Esophagus (tissue), 2 donors: ENCODE results near the gene PRX. TPM values are rescaled to one million over a fixed set of nuclear protein-coding genes. Genes with fewer than 3 reads are reported as not detected.
A peak's percentile ranks its signal among the peaks of the same experiment; 100 is the strongest.
"Not testable (repeated sequence)": the region's sequence is repeated elsewhere in the genome, so short reads cannot be mapped to it uniquely, and the experiment has no call there.

Source experiments
- H3K27ac ChIP-seq, 2 donors: one replicate each; pipeline ENCODE4 v1.5.1; 2013; ENCODE audit warnings: low read depth in 2 of 2, mild to moderate bottlenecking in 2 of 2, inconsistent platforms in 1 of 2, low read length in 1 of 2, moderate library complexity in 1 of 2
- H3K27me3 ChIP-seq, 2 donors: one replicate each; pipeline ENCODE4 v1.6.1; 2013; ENCODE audit warnings: low read length in 2 of 2, control low read depth in 1 of 2, mild to moderate bottlenecking in 1 of 2; ENCODE audit not compliant: insufficient read depth in 2 of 2, control insufficient read depth in 1 of 2
- H3K36me3 ChIP-seq, 2 donors: one replicate each; pipeline ENCODE4 v1.6.1; 2013; ENCODE audit warnings: low read length in 1 of 2; ENCODE audit not compliant: control insufficient read depth in 2 of 2, insufficient read depth in 2 of 2
- H3K4me1 ChIP-seq, 2 donors: one replicate each; pipeline ENCODE4 v1.6.1; 2013; ENCODE audit warnings: low read length in 1 of 2; ENCODE audit not compliant: control insufficient read depth in 2 of 2, insufficient read depth in 2 of 2
- H3K4me3 ChIP-seq, 2 donors: one replicate each; pipeline ENCODE4 v1.5.1; 2013; ENCODE audit warnings: low read length in 2 of 2, mild to moderate bottlenecking in 2 of 2, low read depth in 1 of 2, moderate library complexity in 1 of 2
- H3K9me3 ChIP-seq, 2 donors: one replicate each; pipeline ENCODE4 v1.6.1; 2013; ENCODE audit warnings: mild to moderate bottlenecking in 2 of 2, low read depth in 1 of 2, low read length in 1 of 2, moderate library complexity in 1 of 2; ENCODE audit not compliant: control insufficient read depth in 2 of 2, insufficient read depth in 1 of 2
- WGBS, 2 donors: extraction: QIAGEN DNeasy Blood & Tissue Kit; methylation state at CpG; one replicate each; pipeline ENCODE4 v1.1.7; 2013; 5-methylcytosine and 5-hydroxymethylcytosine counted together
- polyA plus RNA-seq, 2 donors: library from polyadenylated mRNA; stranded (reverse); fragments of 200-250 nt; gene quantifications; one replicate each; pipeline ENCODE4 v1.2.3, GENCODE V29; 2013
- donor health status: healthy with polysubstance abuse.
- donor health status: Bipolar disorder and iron deficiency.

PRX gene
- polyA plus RNA-seq, 2 donors: 1.0 to 1.1 TPM

DNA sequence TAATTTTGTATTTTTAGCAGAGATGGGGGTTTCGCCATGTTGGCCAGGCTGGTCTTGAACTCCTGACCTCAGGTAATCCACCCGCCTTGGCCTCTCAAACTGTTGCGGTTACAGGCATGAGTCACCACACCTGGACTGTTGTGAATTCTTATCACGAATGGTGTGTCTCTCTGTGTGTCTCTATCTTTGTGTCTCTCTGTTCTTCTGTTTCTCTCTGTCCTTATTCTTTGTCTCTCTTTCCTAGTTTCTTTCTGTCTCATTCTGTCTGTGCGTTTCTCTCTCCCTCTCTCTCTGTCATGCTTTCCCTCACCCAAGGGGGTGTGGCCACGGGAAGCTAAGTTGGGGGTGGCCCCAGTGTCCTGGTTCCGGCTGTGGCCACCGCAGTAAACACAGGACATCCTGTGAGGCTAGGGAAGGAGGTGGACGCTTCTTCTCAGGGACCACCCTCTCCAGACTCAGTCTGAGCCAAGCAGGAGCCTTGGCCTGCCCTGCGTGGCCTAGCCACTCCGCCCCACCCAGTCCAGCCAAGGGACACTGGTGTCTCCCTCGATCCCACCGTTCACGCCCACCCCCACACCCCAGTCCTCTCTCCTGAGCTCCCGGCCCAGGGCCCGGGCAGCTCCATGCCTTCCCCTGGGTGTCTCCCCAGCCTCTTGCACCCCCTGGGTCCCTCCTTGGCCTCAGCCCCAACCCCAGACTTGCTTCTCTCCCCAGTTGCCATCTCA, 3.9 kb upstream of the PRX start:
- Histone ChIP-seq H3K4me1 (peaks cover 0 to 3% of the 10 kb centered on the region in 2 donors), H3K27ac (peak overlapping the region; percentile 42 to 47), H3K4me3 (no peak overlapping the region), H3K9me3 (no peaks in the 10 kb centered on the region), H3K36me3 (no peaks in the 10 kb centered on the region), H3K27me3 (no peaks in the 10 kb centered on the region)
- WGBS, 2 donors: 47 to 49% methylated on average over 15 to 16 of the region's 16 CpGs

DNA sequence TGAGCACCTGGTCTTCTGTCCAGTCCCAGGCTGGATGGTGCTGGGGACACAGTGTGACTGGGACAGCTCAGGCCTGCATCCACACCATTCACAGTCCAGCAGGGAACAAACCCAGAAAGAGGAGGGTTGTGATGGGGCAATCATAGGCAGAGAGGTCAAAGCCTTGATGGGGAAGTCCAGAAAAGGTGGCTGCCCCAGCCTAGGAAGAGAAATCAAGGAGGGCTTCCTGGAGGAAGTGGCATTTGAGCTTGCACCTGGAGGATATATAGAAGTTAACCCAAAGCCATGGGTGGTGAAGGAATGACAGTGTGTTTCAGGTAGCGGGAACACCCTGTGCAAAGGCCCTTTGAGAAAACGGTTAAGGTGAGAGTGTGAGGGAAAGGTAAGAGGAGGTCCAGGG, 2.6 kb upstream of the PRX start:
- no peaks in the 10 kb centered on the region for H3K36me3 ChIP-seq
- no peak overlapping the region for H3K4me3 ChIP-seq
- H3K27me3 ChIP-seq: no peaks in the 10 kb centered on the region
- H3K27ac ChIP-seq: no peak overlapping the region
- H3K4me1 ChIP-seq: peaks cover 0 to 3% of the 10 kb centered on the region in 2 donors
- 91 to 97% methylated on average over 2 of the region's 2 CpGs for WGBS, 2 donors
- no peaks in the 10 kb centered on the region for H3K9me3 ChIP-seq

DNA sequence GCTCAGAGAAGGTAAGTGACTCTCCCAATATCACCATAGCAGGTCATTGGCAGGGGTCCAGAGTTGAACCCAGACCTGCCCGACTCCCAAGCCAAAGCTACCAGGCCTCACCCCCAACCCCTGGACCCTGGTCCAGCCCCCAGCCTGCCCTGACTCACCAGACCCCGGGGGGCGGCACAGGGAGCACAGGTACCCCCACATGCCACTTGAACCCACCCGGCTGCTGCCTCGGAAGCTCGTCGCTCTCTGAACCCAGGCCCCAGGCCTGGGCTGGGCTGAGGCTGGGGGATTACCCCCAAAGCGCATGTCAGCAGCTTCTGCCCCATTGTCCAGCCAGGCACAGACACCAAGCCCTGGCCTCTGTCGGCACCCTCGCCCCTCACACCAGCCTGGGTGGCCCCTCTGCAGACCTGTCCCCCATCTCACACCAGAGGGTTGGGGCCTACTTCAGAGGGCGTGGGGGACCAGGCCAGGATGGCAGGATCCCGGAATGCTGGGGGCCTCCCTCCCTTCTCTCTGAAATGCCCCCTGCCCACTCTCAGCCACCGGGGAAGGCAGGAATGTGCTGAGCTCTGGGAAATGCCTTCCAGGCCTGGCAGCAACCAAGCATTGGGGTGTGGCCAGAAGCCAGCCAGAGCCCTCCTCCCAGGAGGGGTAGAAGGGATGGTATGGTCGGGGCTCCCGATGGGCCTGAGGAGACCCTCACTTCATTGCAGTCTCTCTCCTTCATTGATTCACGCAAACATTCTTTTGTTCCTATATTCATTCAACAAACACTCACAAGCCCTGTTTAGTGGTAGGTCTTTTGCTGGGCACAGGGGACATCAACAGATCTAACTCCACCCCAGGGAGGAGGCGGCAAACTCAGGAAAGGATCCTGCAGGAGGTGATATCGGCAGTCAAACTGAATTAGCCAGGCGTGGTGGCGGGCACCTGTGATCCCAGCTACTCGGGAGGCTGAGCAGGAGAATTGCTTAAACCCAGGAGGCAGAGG, 1.7 kb upstream of the PRX start:
- WGBS, 2 donors: 76 to 80% methylated on average over 21 of the region's 21 CpGs
- no peaks in the 10 kb centered on the region for H3K36me3 ChIP-seq
- H3K4me1 ChIP-seq: peaks cover 0 to 3% of the 10 kb centered on the region in 2 donors
- H3K27ac ChIP-seq: no peak overlapping the region
- H3K4me3 ChIP-seq: no peak overlapping the region
- H3K27me3 ChIP-seq: no peaks in the 10 kb centered on the region
- no peaks in the 10 kb centered on the region for H3K9me3 ChIP-seq

DNA sequence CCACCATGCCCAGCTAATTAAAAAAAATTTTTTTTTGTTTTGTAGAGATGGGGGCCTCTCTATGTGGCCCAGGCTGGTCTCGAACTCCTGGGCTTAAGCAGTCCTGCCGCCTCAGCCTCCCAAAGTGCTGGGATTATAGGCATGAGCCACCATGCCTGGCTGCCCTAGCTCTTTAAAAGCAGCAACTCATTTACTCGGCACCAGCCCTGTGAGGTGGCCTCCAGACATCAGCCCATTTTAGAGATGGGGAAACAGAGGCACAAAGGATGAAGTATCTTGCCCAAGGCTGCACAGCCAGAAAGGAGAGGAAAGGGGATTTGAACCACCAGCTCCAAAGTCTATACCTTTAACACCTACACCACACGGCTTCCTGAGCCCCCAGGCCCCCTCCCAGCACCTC, 312 bp downstream of the PRX start:
- H3K4me1 ChIP-seq: peaks cover 0 to 3% of the 10 kb centered on the region in 2 donors
- no peaks in the 10 kb centered on the region for H3K27me3 ChIP-seq
- H3K9me3 ChIP-seq: no peaks in the 10 kb centered on the region
- no peak overlapping the region for H3K27ac ChIP-seq
- no peak overlapping the region for H3K4me3 ChIP-seq
- no peaks in the 10 kb centered on the region for H3K36me3 ChIP-seq
- 74 to 78% methylated on average over 4 of the region's 4 CpGs for WGBS, 2 donors

DNA sequence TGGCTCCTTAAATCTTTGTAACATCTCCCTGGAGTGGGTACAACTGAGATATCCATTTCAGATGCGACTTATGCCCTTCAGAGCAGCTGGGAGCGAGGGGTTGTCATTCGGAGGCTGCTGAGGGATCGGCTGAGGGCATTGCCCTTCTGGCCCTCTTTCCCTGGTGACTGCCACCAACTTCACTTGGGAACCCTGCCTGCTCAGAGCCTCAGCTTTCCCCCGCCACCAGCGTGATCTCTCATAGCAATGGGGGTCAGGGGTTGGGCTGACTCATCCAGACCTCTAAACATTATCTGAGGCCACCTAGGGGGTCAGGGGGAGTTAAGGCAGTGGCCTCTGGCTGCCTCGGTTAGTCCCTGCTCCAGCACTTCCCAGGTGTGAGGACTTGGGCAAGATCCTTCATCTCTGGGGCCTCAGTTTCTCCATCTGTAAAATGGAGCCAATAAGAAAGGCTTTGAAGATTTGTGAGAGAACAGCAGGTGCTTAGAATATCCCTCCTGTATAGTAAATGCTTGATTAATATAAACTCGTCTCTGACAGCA, 1.1 kb downstream of the PRX start:
- Histone ChIP-seq H3K36me3 (no peaks in the 10 kb centered on the region), H3K9me3 (no peaks in the 10 kb centered on the region), H3K27me3 (no peaks in the 10 kb centered on the region), H3K4me1 (peaks cover 0 to 3% of the 10 kb centered on the region in 2 donors), H3K4me3 (no peak overlapping the region), H3K27ac (peak overlapping the region in 1 of 2 donors; percentile 13)
- WGBS, 2 donors: 78% methylated on average over 8 of the region's 8 CpGs

DNA sequence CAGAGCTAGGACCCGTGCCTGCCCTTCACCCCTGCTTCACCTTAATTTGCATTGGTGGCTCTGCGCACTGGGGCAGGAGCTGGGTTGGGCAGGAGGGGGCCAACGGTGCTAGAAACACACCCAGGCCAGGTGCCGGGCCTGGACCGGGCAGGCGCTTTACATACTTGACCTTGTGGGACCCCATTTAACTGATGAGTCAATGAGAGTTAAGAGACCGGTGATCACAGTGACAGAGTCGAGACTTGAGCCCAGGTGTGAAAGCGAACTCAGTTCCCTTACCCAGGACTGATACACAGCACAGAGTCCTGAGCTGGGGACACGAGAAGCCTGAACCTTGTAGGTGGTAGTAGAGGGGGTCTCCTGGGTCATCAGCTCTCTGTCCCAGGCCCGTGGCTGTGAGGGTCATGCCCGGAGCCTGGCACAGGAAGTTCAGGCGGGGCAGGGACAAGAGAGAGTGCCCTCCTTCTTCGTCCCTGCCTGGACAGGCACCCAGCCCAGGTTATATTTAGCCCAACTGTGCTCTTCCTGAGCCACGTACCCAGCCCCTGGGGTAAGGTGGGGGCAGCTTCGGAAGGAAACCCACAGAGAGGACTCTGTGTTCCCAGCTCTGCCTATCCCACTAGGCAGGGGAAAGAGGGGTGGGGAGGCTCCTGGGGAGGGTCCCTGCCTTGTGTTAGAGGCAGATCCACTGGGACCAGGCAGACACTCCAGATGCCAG, 1.9 kb downstream of the PRX start:
- Histone ChIP-seq H3K27ac (peak overlapping the region in 1 of 2 donors; percentile 34), H3K9me3 (no peaks in the 10 kb centered on the region), H3K4me3 (no peak overlapping the region), H3K4me1 (peaks cover 0 to 3% of the 10 kb centered on the region in 2 donors), H3K36me3 (no peaks in the 10 kb centered on the region), H3K27me3 (no peaks in the 10 kb centered on the region)
- WGBS, 2 donors: 46 to 49% methylated on average over 16 of the region's 16 CpGs

DNA sequence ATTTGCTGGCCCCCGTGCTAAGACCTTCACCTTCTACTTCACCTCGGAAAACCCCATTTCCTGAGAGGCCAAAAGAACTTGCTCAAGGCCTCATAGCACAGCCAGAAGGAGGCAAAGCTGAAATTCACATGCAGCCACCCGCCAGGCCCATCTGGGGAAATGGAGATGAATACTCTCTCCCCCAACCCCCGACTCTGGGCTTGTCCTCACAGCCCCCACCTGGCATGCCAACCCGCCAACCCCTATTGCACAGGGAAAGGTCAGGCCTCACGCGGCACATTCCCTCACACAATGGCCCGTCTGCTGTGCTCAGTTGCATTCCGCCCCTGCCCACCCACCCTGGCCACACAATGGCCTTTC, 3.2 kb downstream of the PRX start:
- 72 to 74% methylated on average over 9 of the region's 9 CpGs for WGBS, 2 donors
- H3K36me3 ChIP-seq: no peaks in the 10 kb centered on the region
- peaks cover 0 to 4% of the 10 kb centered on the region in 2 donors for H3K4me1 ChIP-seq
- no peaks in the 10 kb centered on the region for H3K9me3 ChIP-seq
- H3K4me3 ChIP-seq: no peak overlapping the region
- no peak overlapping the region for H3K27ac ChIP-seq
- no peaks in the 10 kb centered on the region for H3K27me3 ChIP-seq

DNA sequence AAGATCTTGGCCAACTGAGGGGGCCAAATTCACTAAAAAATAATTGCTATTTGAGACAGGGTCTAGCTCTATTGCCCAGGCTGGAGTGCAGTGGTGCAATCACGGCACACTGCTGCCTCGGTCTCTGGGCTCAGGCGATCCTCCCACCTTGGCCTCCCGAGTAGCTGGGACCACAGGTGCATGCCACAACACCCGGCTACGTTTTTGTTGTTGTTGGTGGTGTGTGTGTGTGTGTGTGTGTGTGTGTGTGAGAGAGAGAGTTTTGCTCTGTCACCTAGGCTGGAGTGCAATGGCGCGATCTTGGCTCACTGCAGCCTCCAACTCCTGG, 4.6 kb downstream of the PRX start:
- H3K9me3 ChIP-seq, H3K4me1 ChIP-seq, H3K36me3 ChIP-seq, H3K4me3 ChIP-seq, H3K27ac ChIP-seq, H3K27me3 ChIP-seq: not testable (repeated sequence)
- 82 to 87% methylated on average over 8 of the region's 8 CpGs for WGBS, 2 donors
